GM13976 (cell line): ENCODE measurements around the gene RNF224.

ENCODE experiments used
- DNase-seq: peaks from one replicate; pipeline ENCODE4 v3.0.0; 2012; ENCODE audit warnings: low spot score
- CTCF ChIP-seq: IDR thresholded peaks from 2 replicates; pipeline ENCODE4 v1.5.1; 2012; ENCODE audit warnings: borderline replicate concordance, mild to moderate bottlenecking; ENCODE audit not compliant: insufficient read depth; ENCODE audit errors: extremely low read depth, missing control alignments, control extremely low read depth
- in situ Hi-C: fragments of 300-500 bp; cut with MboI; formaldehyde crosslinking; loops from one replicate; pipeline ENCODE4 v1.12.0; 2022; ENCODE audit warnings: low sequenced_read_pairs, mixed read lengths, inconsistent platforms; ENCODE audit not compliant: unreplicated experiment

The RNF224 gene

GRCh38 chr9:137266585-137267453 is 39.5 kb downstream of the RNF224 start:
- DNase-seq: no peak
- in situ Hi-C loops: no loop called here
- no peak for TF ChIP-seq CTCF

GRCh38 chr9:137267933-137268355 is 40.6 kb downstream of the RNF224 start:
- in situ Hi-C loops: no loop called here
- DNase-seq: no peak
- no peak for TF ChIP-seq CTCF

- in situ Hi-C loops: no loop called here
- DNase-seq: no peak
- TF ChIP-seq CTCF: no peak
Measured at GRCh38 chr9:137268538-137269201, 41.4 kb downstream of the RNF224 start.

GRCh38 chr9:137269231-137269772 is 42.0 kb downstream of the RNF224 start:
- TF ChIP-seq CTCF: no peak
- in situ Hi-C loops: no loop called here
- peak; percentile 66 for DNase-seq

GRCh38 chr9:137270929-137271695 is 43.8 kb downstream of the RNF224 start:
- no peak for DNase-seq
- TF ChIP-seq CTCF: no peak
- in situ Hi-C loops: no loop called here

- no peak for TF ChIP-seq CTCF
- in situ Hi-C loops: no loop called here
- DNase-seq: no peak
Measured at GRCh38 chr9:137271696-137272076, 44.4 kb downstream of the RNF224 start.
